ENCODE results near the gene GRB10.
"Not testable (repeated sequence)": the region's sequence is repeated elsewhere in the genome, so short reads cannot be mapped to it uniquely, and the experiment has no call there.

Gene GRB10

DNA sequence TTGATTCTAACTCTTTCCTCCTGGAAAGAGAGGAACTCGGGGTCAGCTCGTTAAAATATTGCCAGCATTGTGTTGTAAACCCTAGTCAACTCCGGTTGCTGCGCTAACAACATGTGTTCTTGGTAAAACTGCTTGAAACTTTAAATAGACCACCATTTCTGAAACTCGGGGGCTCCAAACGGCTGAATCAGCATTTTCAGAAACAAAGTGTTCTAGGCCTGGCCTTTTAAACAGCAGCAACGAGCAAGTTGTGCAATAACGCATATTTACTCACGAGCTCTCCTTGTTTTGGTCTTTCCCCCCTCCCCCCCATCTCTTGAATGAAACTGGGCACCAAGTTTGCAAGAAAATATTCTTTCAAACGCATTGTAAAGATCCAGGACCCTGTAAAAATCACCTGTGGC, 9.2 kb upstream of the GRB10 start:
- Mint-ChIP-seq H3K36me3 (no peaks in the 10 kb centered on the region), H3K4me3 (peak overlapping the region; percentile 38), H3K27ac (no peak overlapping the region), H3K9me3 (peaks cover 1% of the 10 kb centered on the region), H3K4me1 (no peaks in the 10 kb centered on the region)
- DNase-seq (ENCODE audit: low spot score in 2 of 2): no peak
- ATAC-seq: no peak

DNA sequence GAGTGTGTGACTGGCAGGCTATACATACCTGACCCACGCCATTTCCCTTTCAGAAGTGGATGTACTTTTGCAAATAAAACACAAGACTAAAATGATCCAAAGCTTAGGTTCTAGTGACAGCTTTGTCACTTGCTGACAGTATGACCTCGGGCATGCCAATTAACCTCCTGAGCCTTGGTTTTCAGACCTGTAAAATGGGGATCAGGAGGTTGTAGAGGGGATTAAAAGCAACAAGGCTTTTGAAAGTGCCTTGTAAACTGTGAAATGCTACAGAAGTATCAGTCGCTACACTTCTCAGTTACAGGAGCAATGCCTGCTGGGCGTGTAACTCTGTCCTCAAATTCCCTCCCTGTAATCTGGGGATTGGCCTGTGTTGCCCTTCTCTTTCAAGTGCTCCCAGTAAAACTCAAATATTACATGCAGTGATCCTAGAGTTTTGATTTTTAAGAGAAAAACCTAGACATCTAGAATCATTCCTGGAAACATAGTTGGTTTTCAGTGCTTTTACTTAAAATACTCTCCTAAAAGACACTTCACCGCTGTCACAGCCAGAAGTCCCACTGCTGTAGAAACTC, 8.8 kb upstream of the GRB10 start:
- H3K9me3 Mint-ChIP-seq: peaks cover 5% of the 10 kb centered on the region
- no peak for ATAC-seq
- no peak overlapping the region for H3K27ac Mint-ChIP-seq
- no peaks in the 10 kb centered on the region for H3K4me1 Mint-ChIP-seq
- no peak for DNase-seq (ENCODE audit: low spot score in 2 of 2)
- H3K36me3 Mint-ChIP-seq: no peaks in the 10 kb centered on the region
- no peak overlapping the region for H3K4me3 Mint-ChIP-seq

DNA sequence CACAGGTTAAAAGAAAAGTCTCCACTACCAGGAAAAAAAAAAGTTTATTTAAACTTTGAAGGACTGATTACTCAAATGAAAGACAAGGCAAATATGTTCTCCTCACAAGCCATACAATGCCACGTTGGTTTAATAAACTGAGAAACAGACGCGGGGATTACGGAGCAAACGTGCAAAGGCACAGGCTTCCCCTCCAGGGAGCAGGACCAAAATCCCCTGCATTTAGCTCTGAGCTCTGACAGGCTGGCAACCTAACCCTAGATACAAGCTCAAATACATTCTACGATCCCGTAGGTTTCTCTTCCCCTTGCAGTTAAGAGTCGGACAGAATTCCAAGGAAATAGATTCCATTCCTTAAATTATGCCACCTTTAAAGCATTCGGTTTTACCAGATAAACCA, 7.7 kb upstream of the GRB10 start:
- Mint-ChIP-seq H3K27ac (no peak overlapping the region), H3K4me1 (no peaks in the 10 kb centered on the region), H3K9me3 (peaks cover 5% of the 10 kb centered on the region), H3K36me3 (no peaks in the 10 kb centered on the region), H3K4me3 (no peak overlapping the region)
- ATAC-seq (no peak), DNase-seq (ENCODE audit: low spot score in 2 of 2) (no peak)

DNA sequence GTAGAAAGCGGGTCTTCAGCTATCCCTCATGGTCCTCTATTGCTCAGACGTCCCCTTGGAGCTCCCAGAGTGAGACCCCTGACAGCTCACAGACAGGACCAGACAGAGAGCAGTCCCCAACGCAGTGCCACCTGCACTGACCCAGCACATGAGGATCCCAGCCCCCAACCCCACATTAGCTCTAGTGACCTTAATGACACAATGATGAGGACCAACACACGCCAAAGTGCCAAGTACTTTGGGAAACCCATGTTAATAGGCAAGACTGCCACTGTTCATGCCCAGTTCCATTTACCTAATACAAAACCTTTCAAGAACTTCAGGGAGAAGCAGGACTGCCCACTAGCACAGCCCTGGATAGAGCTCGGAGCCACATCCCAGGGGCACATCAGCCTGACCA, 5.7 kb upstream of the GRB10 start:
- H3K4me3 Mint-ChIP-seq: no peak overlapping the region
- H3K9me3 Mint-ChIP-seq: peaks cover 5% of the 10 kb centered on the region
- no peak overlapping the region for H3K27ac Mint-ChIP-seq
- ATAC-seq (no peak), DNase-seq (ENCODE audit: low spot score in 2 of 2) (no peak)
- H3K4me1 Mint-ChIP-seq: peaks cover 3% of the 10 kb centered on the region
- no peaks in the 10 kb centered on the region for H3K36me3 Mint-ChIP-seq

DNA sequence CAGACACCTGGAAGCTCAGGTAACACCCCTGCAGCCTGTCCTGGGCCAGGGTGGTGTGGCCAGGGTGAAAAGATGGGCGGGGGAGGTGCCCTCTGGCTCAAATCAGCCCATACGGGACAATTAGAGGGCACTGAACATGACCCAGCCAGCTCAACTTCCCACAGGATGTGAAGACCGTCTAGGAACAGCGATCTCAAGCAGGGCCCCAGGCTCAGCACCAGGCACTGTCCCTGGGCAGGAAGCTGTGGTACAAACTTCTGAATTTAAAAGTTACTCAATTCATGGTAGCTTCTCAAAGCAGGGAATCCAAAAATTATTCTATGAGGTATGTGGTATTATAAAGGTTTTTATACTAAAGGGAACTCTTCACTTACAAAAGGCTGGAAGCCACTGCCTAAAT, 5.1 kb upstream of the GRB10 start:
- Mint-ChIP-seq H3K27ac (no peak overlapping the region), H3K36me3 (no peaks in the 10 kb centered on the region), H3K9me3 (peaks cover 5% of the 10 kb centered on the region), H3K4me1 (peaks cover 9% of the 10 kb centered on the region), H3K4me3 (no peak overlapping the region)
- ATAC-seq (no peak), DNase-seq (ENCODE audit: low spot score in 2 of 2) (no peak)

DNA sequence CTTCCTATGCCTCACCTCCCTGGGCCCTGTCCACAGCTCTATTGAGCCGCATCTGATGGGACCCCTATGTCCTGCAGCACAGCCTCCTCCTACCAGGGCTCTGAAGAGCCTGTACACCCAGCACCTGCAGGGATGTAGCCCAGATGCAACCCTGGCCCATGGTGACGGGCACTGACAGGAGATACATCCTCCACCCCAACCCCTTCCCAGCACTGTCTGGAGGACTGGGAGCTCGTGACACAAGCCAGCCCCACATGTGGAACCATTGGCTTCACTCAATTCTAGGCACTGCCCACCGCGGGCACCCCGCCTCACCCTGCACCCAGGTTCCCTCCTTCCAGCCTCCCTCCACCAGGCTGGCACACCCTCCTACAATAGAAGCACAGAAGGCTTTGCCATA, 2.6 kb upstream of the GRB10 start:
- peaks cover 10% of the 10 kb centered on the region for H3K4me1 Mint-ChIP-seq
- H3K36me3 Mint-ChIP-seq: no peaks in the 10 kb centered on the region
- DNase-seq (ENCODE audit: low spot score in 2 of 2): no peak
- ATAC-seq: no peak
- H3K4me3 Mint-ChIP-seq: no peak overlapping the region
- H3K9me3 Mint-ChIP-seq: peaks cover 5% of the 10 kb centered on the region
- H3K27ac Mint-ChIP-seq: no peak overlapping the region

DNA sequence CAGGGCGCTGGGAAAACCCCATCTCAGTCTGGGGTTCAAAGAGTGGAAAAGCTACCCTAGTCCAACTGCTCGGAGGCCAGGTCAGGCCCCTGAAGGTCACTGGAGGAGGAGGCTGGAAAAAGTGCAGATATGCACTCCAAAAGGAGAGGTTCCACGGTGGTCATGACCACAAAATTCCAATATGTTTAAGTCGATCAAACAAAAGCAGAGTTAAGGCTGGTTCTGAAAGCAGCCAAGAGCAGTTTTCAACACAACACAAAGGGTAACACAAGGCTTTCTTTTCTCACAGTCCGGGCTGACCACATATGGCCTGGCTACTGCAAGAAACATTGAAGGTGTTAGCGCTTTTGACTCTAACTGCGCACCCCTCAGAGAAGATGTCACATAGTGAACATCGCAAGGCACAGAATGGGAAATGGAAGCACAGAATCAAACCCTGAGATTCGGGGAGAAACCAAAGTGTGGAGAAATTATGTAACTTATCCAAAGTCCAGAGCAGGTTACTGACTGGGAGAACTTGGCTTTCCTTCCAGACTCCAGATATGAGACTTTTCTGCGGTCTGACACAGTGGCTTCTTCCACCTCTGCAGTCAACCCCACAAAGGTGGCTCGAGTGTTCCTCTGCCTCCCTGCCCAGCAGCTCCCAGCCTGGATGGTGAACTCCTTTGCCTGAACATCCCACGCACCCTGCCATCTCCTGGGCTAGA, 1.3 kb upstream of the GRB10 start:
- Mint-ChIP-seq H3K36me3 (no peaks in the 10 kb centered on the region), H3K27ac (no peak overlapping the region), H3K4me3 (peak overlapping the region; percentile 63), H3K4me1 (peaks cover 10% of the 10 kb centered on the region), H3K9me3 (peaks cover 5% of the 10 kb centered on the region)
- DNase-seq (ENCODE audit: low spot score in 2 of 2) (no peak), ATAC-seq (no peak)

DNA sequence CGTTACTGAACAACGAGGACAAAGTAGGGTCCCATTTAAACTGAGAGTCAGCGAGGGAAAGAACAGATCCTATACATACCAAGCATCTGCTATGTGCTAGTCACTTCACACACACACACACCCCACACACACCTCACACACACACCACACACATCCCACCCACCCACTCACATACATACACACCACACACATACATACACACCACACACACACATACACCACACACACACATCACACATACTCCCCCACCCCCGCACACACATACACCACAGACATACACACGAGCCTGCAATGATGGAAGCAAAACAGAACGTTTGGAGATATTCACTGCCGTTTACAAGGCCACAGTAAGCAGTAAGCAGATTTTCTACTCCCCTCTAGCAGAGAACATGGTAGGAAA, 607 bp upstream of the GRB10 start:
- Mint-ChIP-seq H3K27ac (no peak overlapping the region), H3K9me3 (peaks cover 5% of the 10 kb centered on the region), H3K4me1 (peaks cover 10% of the 10 kb centered on the region), H3K4me3 (peak overlapping the region; percentile 63), H3K36me3 (no peaks in the 10 kb centered on the region)
- DNase-seq (ENCODE audit: low spot score in 2 of 2): no peak
- no peak for ATAC-seq

DNA sequence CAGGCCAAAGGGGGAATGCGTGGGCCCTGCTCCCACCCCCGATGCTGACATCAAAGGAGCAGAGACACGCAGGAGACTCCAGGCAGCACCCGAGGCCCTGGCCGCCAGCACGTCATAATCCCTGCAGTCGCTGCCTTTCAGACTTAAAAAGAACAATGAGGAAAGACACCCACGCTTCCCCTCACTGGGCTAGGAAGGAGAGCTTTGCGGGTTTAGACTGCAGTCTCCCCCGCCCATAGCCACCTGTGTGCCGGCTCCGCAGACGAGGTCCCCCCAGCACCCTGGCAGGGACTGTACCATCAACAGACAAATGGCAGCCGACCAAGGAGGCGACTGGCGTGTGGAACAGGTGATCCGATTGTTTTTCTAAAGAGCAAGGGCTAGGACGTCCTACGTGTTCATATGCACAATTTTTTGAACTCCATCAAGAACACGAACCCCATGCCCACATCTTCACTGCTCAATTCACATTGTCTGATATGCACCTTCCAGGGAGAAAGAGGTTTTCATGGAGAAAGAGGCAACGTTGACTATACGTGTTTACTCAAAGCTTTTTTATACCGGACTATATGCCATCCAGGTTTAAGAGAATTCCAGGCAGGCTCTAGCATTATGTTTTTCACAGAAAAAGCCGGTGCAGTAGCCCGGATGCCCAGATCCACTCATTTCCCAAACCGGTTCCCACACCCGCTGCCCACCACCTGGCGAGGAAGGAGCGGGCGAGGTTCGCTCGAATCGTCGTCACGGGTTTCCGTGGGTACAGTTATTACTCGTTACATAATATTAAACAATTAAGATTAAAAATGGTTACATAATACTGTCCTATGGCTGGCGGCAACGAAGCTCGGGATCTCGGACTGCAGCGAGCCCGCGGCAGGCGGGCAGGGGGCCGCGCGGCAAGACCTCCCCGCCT, 1.1 kb downstream of the GRB10 start:
- H3K4me3 Mint-ChIP-seq: peak overlapping the region; percentile 8
- no peak overlapping the region for H3K27ac Mint-ChIP-seq
- peaks cover 10% of the 10 kb centered on the region for H3K4me1 Mint-ChIP-seq
- no peaks in the 10 kb centered on the region for H3K36me3 Mint-ChIP-seq
- ATAC-seq (no peak), DNase-seq (ENCODE audit: low spot score in 2 of 2) (no peak)
- H3K9me3 Mint-ChIP-seq: peaks cover under 1% of the 10 kb centered on the region

DNA sequence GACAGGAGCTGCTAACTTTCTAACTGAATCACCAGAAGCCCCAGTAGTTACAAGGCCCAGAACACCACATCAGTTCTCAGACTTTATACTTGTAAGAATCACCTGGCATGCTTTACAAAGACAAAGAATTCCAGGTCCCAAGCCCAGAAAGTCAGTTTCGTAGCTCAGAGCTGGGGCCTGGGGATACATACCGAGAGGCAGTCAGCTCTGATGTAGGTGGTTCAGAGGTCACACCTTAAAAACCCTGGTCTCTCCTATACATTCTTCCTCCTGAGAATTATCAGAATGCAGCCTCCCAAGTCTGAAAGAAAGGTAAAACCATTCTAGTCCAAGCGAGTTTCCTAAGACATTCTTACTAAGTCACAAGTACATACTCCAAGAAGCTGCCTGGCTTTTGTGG, 2.3 kb downstream of the GRB10 start:
- no peaks in the 10 kb centered on the region for H3K9me3 Mint-ChIP-seq
- no peak overlapping the region for H3K27ac Mint-ChIP-seq
- no peak for DNase-seq (ENCODE audit: low spot score in 2 of 2)
- H3K4me1 Mint-ChIP-seq: peaks cover 10% of the 10 kb centered on the region
- no peak for ATAC-seq
- no peak overlapping the region for H3K4me3 Mint-ChIP-seq
- H3K36me3 Mint-ChIP-seq: no peaks in the 10 kb centered on the region

DNA sequence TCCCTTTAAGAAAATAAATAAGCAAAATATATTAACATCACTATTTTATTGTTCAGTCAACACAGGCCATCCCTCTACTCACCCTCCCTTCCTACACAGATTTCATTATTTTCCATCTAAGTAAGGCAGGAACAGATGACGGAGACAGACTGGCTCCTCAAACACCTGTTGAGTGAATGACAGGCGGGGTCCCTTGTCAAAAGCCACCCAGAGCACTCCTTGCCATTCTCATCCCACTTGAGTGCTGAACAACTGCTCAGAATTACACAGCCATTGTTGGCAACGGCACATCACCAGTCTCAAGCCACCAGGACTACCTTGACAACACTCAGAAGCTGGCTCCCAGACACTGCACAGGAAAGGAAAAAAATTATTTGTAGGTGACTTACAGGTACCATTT, 3.3 kb downstream of the GRB10 start:
- Mint-ChIP-seq H3K36me3 (no peaks in the 10 kb centered on the region), H3K4me1 (peaks cover 10% of the 10 kb centered on the region), H3K9me3 (no peaks in the 10 kb centered on the region), H3K4me3 (no peak overlapping the region), H3K27ac (no peak overlapping the region)
- DNase-seq (ENCODE audit: low spot score in 2 of 2): no peak
- ATAC-seq: no peak

DNA sequence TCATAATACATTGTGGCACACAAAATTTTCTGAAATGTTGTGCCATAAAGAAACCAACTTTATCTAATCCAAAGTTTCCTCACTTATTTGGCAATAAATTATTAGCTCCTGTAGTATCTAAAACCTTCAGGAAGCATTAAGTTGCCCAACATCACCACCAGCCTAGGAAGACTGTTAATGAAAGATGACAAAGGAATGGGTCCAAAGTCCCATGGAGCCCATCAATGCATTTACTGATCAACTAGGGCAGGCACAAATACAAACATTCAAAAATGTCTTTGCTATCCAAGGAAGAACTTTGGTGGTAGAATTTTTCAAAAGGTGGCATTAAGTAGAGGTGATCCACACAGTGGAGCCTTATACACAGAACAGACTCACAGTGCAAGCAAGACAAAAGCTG, 4.5 kb downstream of the GRB10 start:
- H3K4me3 Mint-ChIP-seq: no peak overlapping the region
- H3K36me3 Mint-ChIP-seq: no peaks in the 10 kb centered on the region
- no peak for ATAC-seq
- no peaks in the 10 kb centered on the region for H3K9me3 Mint-ChIP-seq
- peaks cover 5% of the 10 kb centered on the region for H3K4me1 Mint-ChIP-seq
- H3K27ac Mint-ChIP-seq: no peak overlapping the region
- DNase-seq (ENCODE audit: low spot score in 2 of 2): no peak

DNA sequence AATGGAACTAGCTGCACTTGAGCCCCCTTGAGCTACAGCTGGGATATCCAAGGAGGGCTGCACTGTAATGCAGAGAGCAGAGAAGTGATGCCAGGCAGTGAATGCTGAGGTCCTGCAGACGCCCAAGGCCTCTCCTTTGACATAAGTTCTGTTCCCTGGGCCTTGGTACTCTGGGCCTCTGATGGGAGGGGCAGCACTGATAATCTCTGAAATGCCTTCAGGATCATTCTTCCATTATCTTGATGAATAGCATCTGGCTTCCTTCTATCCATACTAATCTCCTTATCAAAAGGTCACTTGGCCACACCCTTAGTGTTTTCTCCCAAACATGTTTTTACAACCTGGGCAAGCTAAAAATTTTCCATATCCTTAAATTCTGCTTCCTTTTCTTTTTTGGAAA, 6.9 kb downstream of the GRB10 start:
- no peak overlapping the region for H3K4me3 Mint-ChIP-seq
- H3K9me3 Mint-ChIP-seq: no peaks in the 10 kb centered on the region
- ATAC-seq: no peak

DNA sequence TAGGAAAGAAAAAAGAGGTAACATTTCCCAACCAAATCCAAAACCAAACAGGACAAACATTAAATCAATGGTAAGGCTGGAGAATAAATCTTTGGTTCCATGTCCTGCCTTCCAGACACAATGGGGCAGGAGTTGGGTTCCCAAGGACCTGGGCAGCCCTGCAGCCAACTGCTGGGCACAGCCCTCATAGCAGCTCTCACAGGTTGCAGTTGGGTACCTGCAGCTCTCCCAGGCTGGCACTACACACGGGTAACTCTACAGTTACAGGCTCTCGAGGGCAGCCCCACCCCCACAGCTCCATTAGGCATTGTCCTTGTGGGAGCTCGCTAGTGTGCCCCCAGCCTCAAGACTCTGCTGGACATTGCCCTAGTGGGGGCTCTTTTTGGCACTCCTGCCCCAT, 7.5 kb downstream of the GRB10 start:
- ATAC-seq: no peak
- Mint-ChIP-seq H3K36me3 (no peaks in the 10 kb centered on the region), H3K27ac (no peak overlapping the region), H3K9me3 (no peaks in the 10 kb centered on the region), H3K4me1 (no peaks in the 10 kb centered on the region), H3K4me3 (no peak overlapping the region)
- DNase-seq (ENCODE audit: low spot score in 2 of 2): no peak

More for the DNA sequence above, 6.9 kb downstream of the GRB10 start:
- Mint-ChIP-seq H3K27ac (no peak overlapping the region), H3K4me1 (no peaks in the 10 kb centered on the region), H3K36me3 (no peaks in the 10 kb centered on the region)
- DNase-seq (ENCODE audit: low spot score in 2 of 2): no peak

DNA sequence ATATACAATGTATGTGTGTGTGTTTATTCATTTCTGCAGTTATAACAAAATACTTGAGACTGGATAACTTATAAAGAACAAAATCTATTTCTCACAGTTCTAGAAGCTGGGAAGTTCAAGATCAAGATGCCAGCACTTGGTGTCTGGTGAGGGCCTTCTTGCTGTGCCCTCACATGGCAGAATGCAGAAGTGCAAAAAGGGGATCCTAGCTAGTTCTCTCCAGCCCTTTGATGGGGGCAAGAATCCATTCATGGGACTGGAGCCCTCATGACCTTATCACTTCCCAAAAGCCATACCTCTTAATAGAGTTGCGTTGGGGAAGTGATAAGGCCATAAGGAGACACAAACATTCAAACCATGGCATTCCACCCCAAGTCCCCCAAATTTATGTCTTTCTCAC, 8.4 kb downstream of the GRB10 start:
- no peak for DNase-seq (ENCODE audit: low spot score in 2 of 2)

DNA sequence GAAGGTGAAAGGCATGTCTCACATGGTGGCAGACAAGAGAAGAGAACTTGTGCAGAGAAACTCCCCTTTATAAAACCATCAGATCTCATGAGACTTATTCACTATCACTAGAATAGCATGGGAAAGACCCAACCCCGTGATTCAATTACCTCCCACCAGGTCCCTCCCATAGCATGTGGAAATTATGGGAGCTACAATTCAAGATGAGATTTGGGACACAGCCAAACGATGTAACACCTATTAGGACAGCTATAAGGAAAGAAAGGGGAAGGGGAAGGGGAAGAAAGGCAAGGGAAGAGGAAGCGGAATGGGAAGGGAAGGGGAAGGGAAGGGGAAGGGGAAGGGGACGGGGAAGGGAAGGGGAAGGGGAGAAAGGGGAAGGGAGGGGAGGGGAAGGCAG, 9.6 kb downstream of the GRB10 start:
- not testable (repeated sequence) for H3K36me3 Mint-ChIP-seq; H3K4me3 Mint-ChIP-seq; H3K4me1 Mint-ChIP-seq; DNase-seq (ENCODE audit: low spot score in 2 of 2); H3K27ac Mint-ChIP-seq; H3K9me3 Mint-ChIP-seq; ATAC-seq

More for the DNA sequence above, 8.4 kb downstream of the GRB10 start:
- no peak overlapping the region for H3K27ac Mint-ChIP-seq
- H3K4me1 Mint-ChIP-seq: no peaks in the 10 kb centered on the region
- H3K4me3 Mint-ChIP-seq: no peak overlapping the region
- ATAC-seq: no peak
- no peaks in the 10 kb centered on the region for H3K9me3 Mint-ChIP-seq
- H3K36me3 Mint-ChIP-seq: no peaks in the 10 kb centered on the region
